ENCODE data around the gene IGDCC3. TPM values are rescaled to one million over a fixed set of nuclear protein-coding genes. Genes with fewer than 3 reads are reported as not detected.

IGDCC3 gene
- total and polyA plus RNA-seq, 2 of the 8 experiments (the other 6 are each of a cell fraction or from before 2014, with no cell fraction given): 26.8 to 45.7 TPM

- CTCF ChIA-PET (ENCODE audit: partially characterized antibody): interaction anchor here (0.6 to 14.6 kb wide), 5 partner anchors 9 to 113 kb away, joined by 3 to 180 read pairs (median 9); no protein-coding TSS in a partner anchor
- no peak overlapping the region for H3K27ac ChIP-seq (ENCODE audit: low read depth, low read length)
Measured at GRCh38 chr15:65411465-65412071, 33.8 kb upstream of the IGDCC3 start.

More at GRCh38 chr15:65411465-65412071, 33.8 kb upstream of the IGDCC3 start:
- no peaks in the 10 kb centered on the region for H3K9me3 ChIP-seq (ENCODE audit: insufficient read depth in 2 of 2, low read depth in 1 of 2, low read length in 1 of 2)
- H3K79me1 ChIP-seq (ENCODE audit: low read depth, low read length): peaks cover 3% of the 10 kb centered on the region; the same call in 1 of the 2 replicates
- no peak overlapping the region for H3K9ac ChIP-seq (replicated peaks in 1 of 4; ENCODE audit: extremely low read depth in 1 of 4, low read depth in 3 of 4, low read length in 3 of 4)
- POLR2A ChIA-PET (ENCODE audit: partially characterized antibody): interaction anchor here (1.3 to 15.2 kb wide), 4 partner anchors 6 to 105 kb away, joined by 3 to 229 read pairs (median 118); partner anchors contain the start of gene IGDCC4
- H3K56ac ChIP-seq (replicated peaks; ENCODE audit: insufficient read length, low read depth, low read length): no peak overlapping the region
- H2AK5ac ChIP-seq (ENCODE audit: low read depth, low read length): no peak overlapping the region
- TF ChIP-seq RNF2 (IDR thresholded peaks at IDR 0.05; ENCODE audit: borderline replicate concordance, low read depth, low read length, missing control alignments, poor library complexity, severe bottlenecking): no peak
- no peak for TF ChIP-seq POLR2AphosphoS5 (IDR thresholded peaks at IDR 0.05; ENCODE audit: low read depth, low read length)
- no peak for TF ChIP-seq BACH1 (IDR thresholded peaks at IDR 0.05; ENCODE audit: low read length)
- TF ChIP-seq MAFK (IDR thresholded peaks at IDR 0.05; ENCODE audit: low read depth, low read length): no peak
- H2AFZ ChIP-seq (ENCODE audit: low read length): no peak overlapping the region
- no peak overlapping the region for H3K23ac ChIP-seq (ENCODE audit: insufficient read length)
- 85% methylated on average over 5 of the region's 5 CpGs; no CpG with 5 or more reads in 1 of the 2 experiments for WGBS, 2 experiments (ENCODE audit: extremely low coverage in 1 of 2, insufficient coverage in 1 of 2, insufficient read length in 1 of 2, insufficient replicate concordance in 2 of 2, low coverage in 1 of 2, low lambda C conversion rate in 2 of 2, missing lambda C conversion rate in 1 of 2)
- no peak overlapping the region for H2BK120ac ChIP-seq (replicated peaks; ENCODE audit: low read depth, low read length)
- no peaks in the 10 kb centered on the region for H3K23me2 ChIP-seq (ENCODE audit: low read depth, low read length)
- no peaks in the 10 kb centered on the region for H4K20me1 ChIP-seq (replicated peaks in 1 of 2; ENCODE audit: control insufficient read depth in 1 of 2, insufficient read depth in 2 of 2, low read length in 2 of 2)
- H2BK12ac ChIP-seq (ENCODE audit: low read depth, low read length): no peak overlapping the region
- peak overlapping the region; percentile 58; the same call in 1 of the 2 replicates for H2BK5ac ChIP-seq (ENCODE audit: low read depth, low read length)
- no peak overlapping the region for H3K4me3 ChIP-seq (ENCODE audit: extremely low read depth in 1 of 4, insufficient read depth in 2 of 4, low read depth in 3 of 4, low read length in 4 of 4)
- H4K8ac ChIP-seq (ENCODE audit: extremely low read depth, insufficient read depth, low read length): no peak overlapping the region
- no peak overlapping the region for H4K5ac ChIP-seq (ENCODE audit: insufficient read length, low read depth, low read length)
- H3K27me3 ChIP-seq (replicated peaks in 1 of 4; ENCODE audit: control insufficient read depth in 3 of 4, extremely low read depth in 1 of 4, insufficient read depth in 3 of 4, low read length in 3 of 4): no peaks in the 10 kb centered on the region
- peaks cover 28 to 41% (median 32%) of the 10 kb centered on the region in 4 experiments for H3K4me1 ChIP-seq (replicated peaks in 1 of 4; ENCODE audit: control insufficient read depth in 3 of 4, insufficient read depth in 4 of 4, low read length in 3 of 4)
- no peak overlapping the region for H4K91ac ChIP-seq (replicated peaks; ENCODE audit: insufficient read length, low read length)
- H2BK15ac ChIP-seq (ENCODE audit: low read length): peak overlapping the region; percentile 46; the same call in 1 of the 2 replicates
- H3K36me3 ChIP-seq (ENCODE audit: control insufficient read depth in 2 of 4, insufficient read depth in 4 of 4, low read length in 3 of 4): no peaks in the 10 kb centered on the region
- DNase-seq (ENCODE audit: low read depth in 1 of 2, low spot score in 2 of 2) (no peak), FAIRE-seq (no peak)
- no peak overlapping the region for H3K14ac ChIP-seq (ENCODE audit: insufficient read length)
- H2BK20ac ChIP-seq (ENCODE audit: low read length): peak overlapping the region; percentile 38; the same call in 1 of the 2 replicates
- peaks cover 0 to 14% of the 10 kb centered on the region in 2 experiments; a peak in 2 of 4 replicates for H3K79me2 ChIP-seq (ENCODE audit: control insufficient read depth in 1 of 2, insufficient read depth in 2 of 2, low read length in 2 of 2)
- H3K4me2 ChIP-seq (ENCODE audit: insufficient read depth in 1 of 2, low read depth in 2 of 2, low read length in 2 of 2): no peak overlapping the region
- peak overlapping the region; percentile 80 for H3K4ac ChIP-seq (replicated peaks; ENCODE audit: insufficient read length, low read depth, low read length)
- no peak overlapping the region for H3K18ac ChIP-seq (ENCODE audit: extremely low read depth, low read length)

Data from H1 (cell line).